Forelimb muscle (tissue), 1 donor: ENCODE data around the gene UTP14C. TPM values are rescaled to one million over a fixed set of nuclear protein-coding genes. Genes with fewer than 3 reads are reported as not detected.
"Not testable (repeated sequence)": the region's sequence is repeated elsewhere in the genome, so short reads cannot be mapped to it uniquely, and the experiment has no call there.

Source experiments
- DNase-seq: peaks from one replicate; pipeline ENCODE4 v3.0.0-alpha.2; 2013; ENCODE audit warnings: low read depth
- polyA plus RNA-seq: library from polyadenylated mRNA; unstranded; fragments of 120-200 nt; gene quantifications from one replicate; pipeline ENCODE4 v1.2.1, GENCODE V29; 2013; ENCODE audit not compliant: insufficient read length

UTP14C gene
- polyA plus RNA-seq = 21.2 TPM

GRCh38 chr13:52024481-52024880 lies at the start of gene UTP14C:
TSS of gene UTP14C (plus strand) at chr13:52024691. CDS start at chr13:52028805, 4,114 bp downstream.
- DNase-seq = no peak

- DNase-seq = no peak
Measured at GRCh38 chr13:51976423-51976822, 48.1 kb upstream of the UTP14C start.

GRCh38 chr13:51976890-51977289 lies 47.6 kb upstream of the UTP14C start:
- DNase-seq = no peak

- no peak for DNase-seq
Measured at GRCh38 chr13:51977625-51978024, 46.9 kb upstream of the UTP14C start.

- no peak for DNase-seq
Measured at GRCh38 chr13:51978796-51979556, 45.5 kb upstream of the UTP14C start.

- no peak for DNase-seq
Measured at GRCh38 chr13:51980908-51981307, 43.6 kb upstream of the UTP14C start.

GRCh38 chr13:51981355-51981754 lies 43.1 kb upstream of the UTP14C start:
- no peak for DNase-seq

- not testable (repeated sequence) for DNase-seq
Measured at GRCh38 chr13:51983292-51983691, 41.2 kb upstream of the UTP14C start.

GRCh38 chr13:51984904-51985303 lies 39.6 kb upstream of the UTP14C start:
- DNase-seq = not testable (repeated sequence)

GRCh38 chr13:51988988-51989618 lies 35.4 kb upstream of the UTP14C start:
- DNase-seq = no peak

GRCh38 chr13:51993713-51994112 lies 30.8 kb upstream of the UTP14C start:
- DNase-seq = no peak

GRCh38 chr13:51995677-51996551 lies 28.6 kb upstream of the UTP14C start:
- no peak for DNase-seq

GRCh38 chr13:51996641-51997040 lies 27.9 kb upstream of the UTP14C start:
- DNase-seq = no peak

GRCh38 chr13:51997186-51997585 lies 27.3 kb upstream of the UTP14C start:
- DNase-seq = no peak

GRCh38 chr13:51997641-51998330 lies 26.7 kb upstream of the UTP14C start:
- no peak for DNase-seq

- DNase-seq = no peak
Measured at GRCh38 chr13:51998723-51999509, 25.6 kb upstream of the UTP14C start.

- no peak for DNase-seq
Measured at GRCh38 chr13:51999510-51999911, 25.0 kb upstream of the UTP14C start.

GRCh38 chr13:51999921-52000320 lies 24.6 kb upstream of the UTP14C start:
- DNase-seq = no peak

GRCh38 chr13:52001120-52001731 lies 23.3 kb upstream of the UTP14C start:
- DNase-seq = no peak

GRCh38 chr13:52002361-52002760 lies 22.1 kb upstream of the UTP14C start:
- no peak for DNase-seq
